Measurements from ENCODE around the gene C1orf21.

Gene C1orf21

GRCh38 chr1:184632415-184633175 is 245.8 kb downstream of the C1orf21 start (continued):
- TF ChIP-seq CREB5 (CRISPR knock-in tag; IDR thresholded peaks at IDR 0.05; ENCODE audit: low read depth) (no peak), ARNTL (CRISPR knock-in tag; IDR thresholded peaks at IDR 0.05; ENCODE audit: borderline replicate concordance, low read depth) (no peak), SNAI2 (CRISPR knock-in tag; IDR thresholded peaks at IDR 0.05) (no peak), ZNF70 (CRISPR knock-in tag; IDR thresholded peaks at IDR 0.05) (no peak), PPARA (CRISPR knock-in tag; IDR thresholded peaks at IDR 0.05; ENCODE audit: borderline replicate concordance) (no peak)

- no peak for ATAC-seq
- TF ChIP-seq BACH2 (CRISPR knock-in tag; IDR thresholded peaks at IDR 0.05; ENCODE audit: borderline replicate concordance) (no peak), ISL1 (CRISPR knock-in tag; IDR thresholded peaks at IDR 0.05) (no peak), ZFP30 (CRISPR knock-in tag; IDR thresholded peaks at IDR 0.05) (no peak), SNAI2 (CRISPR knock-in tag; IDR thresholded peaks at IDR 0.05) (no peak), CSDC2 (CRISPR knock-in tag; IDR thresholded peaks at IDR 0.05) (no peak), OSR1 (CRISPR knock-in tag; IDR thresholded peaks at IDR 0.05) (no peak), PATZ1 (CRISPR knock-in tag; IDR thresholded peaks at IDR 0.05; ENCODE audit: borderline replicate concordance) (no peak), TCF4 (CRISPR knock-in tag; IDR thresholded peaks at IDR 0.05; ENCODE audit: borderline replicate concordance) (no peak), CREB5 (CRISPR knock-in tag; IDR thresholded peaks at IDR 0.05; ENCODE audit: low read depth) (no peak), TSHZ2 (CRISPR knock-in tag; IDR thresholded peaks at IDR 0.05) (no peak), ZC3H10 (CRISPR knock-in tag; IDR thresholded peaks at IDR 0.05) (no peak), POU6F1 (CRISPR knock-in tag; IDR thresholded peaks at IDR 0.05; ENCODE audit: borderline replicate concordance, low read depth) (no peak)
These were observed 247.0 kb downstream of the C1orf21 start for GRCh38 chr1:184633785-184634184.

- no peak for ATAC-seq
- TF ChIP-seq ZNF70 (CRISPR knock-in tag; IDR thresholded peaks at IDR 0.05) (no peak), CSRNP3 (CRISPR knock-in tag; IDR thresholded peaks at IDR 0.05) (no peak), TSHZ2 (CRISPR knock-in tag; IDR thresholded peaks at IDR 0.05) (no peak), ZNF565 (CRISPR knock-in tag; conservative IDR thresholded peaks at IDR 0.05; ENCODE audit: low read depth) (no peak), CREB5 (CRISPR knock-in tag; IDR thresholded peaks at IDR 0.05; ENCODE audit: low read depth) (no peak), GLIS3 (CRISPR knock-in tag; IDR thresholded peaks at IDR 0.05) (no peak), ESRRG (CRISPR knock-in tag; IDR thresholded peaks at IDR 0.05) (no peak), RARB (CRISPR knock-in tag; IDR thresholded peaks at IDR 0.05) (no peak), ZNF8 (CRISPR knock-in tag; IDR thresholded peaks at IDR 0.05) (no peak)
These were observed 247.5 kb downstream of the C1orf21 start for GRCh38 chr1:184634296-184634695.
